GM18858 (cell line): ENCODE measurements around the gene ACE.

Source experiments
- ATAC-seq: cut with Tn5 transposase; IDR thresholded peaks from one replicate; pipeline ENCODE4 v1.9.1; 2021; ENCODE audit not compliant: unreplicated experiment

Gene ACE

DNA sequence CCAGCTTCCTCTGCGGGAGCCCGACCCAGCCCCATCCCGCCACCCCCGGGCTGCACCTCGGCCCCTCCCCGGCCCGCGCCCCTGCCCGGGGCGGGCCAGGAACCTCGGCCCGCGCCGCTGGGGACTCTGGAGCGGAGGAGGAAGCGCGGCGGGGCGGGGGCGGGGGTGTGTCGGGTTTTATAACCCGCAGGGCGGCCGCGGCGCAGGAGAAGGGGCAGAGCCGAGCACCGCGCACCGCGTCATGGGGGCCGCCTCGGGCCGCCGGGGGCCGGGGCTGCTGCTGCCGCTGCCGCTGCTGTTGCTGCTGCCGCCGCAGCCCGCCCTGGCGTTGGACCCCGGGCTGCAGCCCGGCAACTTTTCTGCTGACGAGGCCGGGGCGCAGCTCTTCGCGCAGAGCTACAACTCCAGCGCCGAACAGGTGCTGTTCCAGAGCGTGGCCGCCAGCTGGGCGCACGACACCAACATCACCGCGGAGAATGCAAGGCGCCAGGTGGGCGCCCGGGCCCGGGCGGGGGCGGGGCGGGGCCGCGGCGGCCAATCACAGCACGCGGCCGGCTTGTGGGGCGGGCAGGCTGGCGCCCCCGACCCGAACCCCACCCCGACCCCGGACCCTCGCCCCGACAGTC is at the start of gene ACE:
Gene ACE (plus strand): TSS at position 208 of the 626 bp plus-strand sequence. CDS start 34 bp downstream, at position 242.
- ATAC-seq: no peak

DNA sequence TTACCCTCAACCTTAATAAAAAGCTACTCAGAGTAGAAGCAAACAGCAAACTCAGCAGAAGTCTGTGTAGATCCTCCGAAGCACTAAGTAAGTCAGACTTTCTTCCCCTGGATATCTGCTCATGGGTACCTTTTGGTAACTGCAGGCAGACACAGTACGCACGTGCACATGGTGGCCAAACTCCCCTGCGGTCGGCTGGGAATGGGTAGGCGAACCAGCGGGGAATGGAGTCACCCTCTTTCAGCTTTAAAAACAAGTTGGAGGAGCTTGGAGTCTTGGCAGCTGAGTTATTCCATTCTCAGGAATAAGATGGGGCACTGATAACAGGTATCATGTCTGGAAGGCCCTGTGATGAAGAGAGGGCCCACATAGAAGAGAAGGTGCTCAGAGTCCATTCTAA is 47.1 kb upstream of the ACE start:
- no peak for ATAC-seq

DNA sequence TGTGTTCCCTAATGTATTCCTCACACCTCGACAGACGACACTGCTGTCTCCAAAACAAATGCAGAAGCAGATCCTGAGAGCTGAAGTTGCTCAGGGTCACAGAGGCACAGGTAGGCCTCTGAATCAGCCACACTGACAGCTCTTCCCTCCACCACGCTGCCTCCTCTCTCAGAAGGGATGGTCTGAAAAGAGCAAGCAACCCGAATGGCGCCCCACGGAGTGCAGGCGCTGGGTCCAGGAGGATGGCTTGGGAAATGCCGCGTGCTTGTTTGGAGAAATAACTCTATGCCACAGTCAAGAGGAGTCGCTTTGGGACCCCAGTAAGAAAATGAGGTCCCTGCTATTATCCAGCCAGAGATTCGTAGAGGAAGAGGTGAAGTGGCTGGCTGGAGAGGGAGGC is 46.6 kb upstream of the ACE start:
- no peak for ATAC-seq

DNA sequence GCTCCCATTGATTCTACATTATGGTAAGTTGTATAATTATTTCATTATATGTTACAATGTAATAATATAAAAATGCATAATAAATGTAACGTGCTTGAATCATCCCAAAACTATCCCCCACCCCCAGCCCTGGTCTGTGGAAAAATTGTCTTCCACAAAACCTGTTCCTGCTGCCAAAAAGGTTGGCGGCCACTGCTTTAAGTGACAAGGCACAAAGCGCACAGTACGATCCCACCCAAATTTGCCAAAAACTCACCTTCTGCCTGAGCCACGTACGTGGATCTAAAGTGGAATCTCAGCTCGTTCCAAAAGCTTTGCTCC is 45.3 kb upstream of the ACE start:
- no peak for ATAC-seq

DNA sequence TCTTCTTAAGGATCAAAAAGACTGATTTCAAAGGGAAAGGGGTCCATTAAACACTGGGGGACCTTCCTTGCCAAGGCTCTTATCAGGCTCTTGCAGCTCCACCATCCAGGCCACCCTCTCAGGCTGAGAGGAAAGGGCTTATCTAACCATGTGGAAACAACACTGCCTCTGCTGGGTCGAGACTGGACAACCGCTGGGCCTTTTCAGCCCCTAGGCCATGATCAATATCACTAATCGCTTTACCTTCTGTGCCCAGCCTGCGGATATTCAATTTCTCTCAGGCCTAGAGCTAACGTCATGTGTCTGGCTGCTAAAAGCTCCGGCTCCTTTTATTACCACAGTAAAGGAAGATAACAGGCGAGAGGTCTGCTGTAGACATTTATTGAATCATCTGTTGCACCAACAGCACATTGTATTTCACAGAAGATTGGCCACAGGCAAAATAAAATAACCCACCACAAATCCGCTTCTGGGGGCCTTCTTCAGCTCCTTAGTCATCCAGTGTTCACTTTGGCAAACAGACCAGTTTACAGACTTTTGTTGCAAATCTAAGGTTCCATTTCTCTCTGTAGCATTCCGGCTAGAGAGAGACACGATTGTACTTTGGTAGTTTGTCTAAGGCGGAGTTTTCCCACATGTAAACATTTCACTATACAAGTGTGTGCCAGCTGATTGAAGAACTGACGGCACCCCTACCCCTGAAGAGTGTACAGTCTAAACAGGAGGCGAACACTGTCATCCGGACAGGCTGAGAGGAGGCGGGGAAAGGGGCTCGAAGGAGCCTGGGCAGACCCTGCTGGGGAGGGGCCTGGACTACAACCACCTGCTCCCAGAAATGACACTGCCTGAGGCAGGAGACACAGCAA is 44.7 kb upstream of the ACE start:
- ATAC-seq: no peak

DNA sequence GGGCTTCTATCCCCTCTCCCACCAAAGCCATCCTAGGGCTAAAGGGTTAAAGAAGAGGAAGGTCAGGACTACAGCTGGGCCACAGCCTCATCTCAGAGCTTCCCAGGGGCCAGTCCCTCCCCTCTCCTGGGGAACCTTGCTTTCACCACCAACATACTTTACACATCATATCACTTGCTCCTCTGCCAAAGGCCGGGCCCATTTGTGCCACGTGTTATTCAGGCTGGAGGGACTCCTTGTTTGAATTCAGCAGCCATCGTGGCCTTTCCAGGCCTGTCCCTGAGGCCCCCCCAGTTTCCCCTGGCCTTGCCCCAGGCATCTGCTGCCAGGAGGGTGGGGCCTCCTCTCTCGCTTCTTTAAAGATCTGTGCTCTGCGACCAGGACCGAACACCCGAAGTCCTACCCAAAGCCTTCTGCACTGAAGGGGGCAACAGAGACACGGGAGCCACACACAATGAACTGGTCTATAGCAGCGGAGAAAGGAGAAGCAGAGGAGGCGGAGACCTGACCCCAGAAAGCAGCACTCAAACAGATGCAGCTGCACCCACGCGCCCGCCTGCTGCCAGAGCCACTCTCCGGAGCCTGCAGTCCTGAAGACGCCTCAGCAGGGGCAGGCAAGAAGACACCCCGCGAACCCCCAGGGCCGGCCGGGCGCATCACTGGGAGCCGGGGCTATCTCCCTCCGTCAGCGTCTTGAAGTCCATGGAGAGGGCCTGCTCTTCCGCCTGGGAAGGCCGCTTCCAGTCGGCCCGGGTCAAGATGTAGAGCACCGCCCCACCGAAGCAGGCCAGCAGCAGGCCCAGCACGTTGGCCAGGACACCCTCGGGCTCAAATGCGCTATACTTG is 42.9 kb upstream of the ACE start:
- no peak for ATAC-seq

DNA sequence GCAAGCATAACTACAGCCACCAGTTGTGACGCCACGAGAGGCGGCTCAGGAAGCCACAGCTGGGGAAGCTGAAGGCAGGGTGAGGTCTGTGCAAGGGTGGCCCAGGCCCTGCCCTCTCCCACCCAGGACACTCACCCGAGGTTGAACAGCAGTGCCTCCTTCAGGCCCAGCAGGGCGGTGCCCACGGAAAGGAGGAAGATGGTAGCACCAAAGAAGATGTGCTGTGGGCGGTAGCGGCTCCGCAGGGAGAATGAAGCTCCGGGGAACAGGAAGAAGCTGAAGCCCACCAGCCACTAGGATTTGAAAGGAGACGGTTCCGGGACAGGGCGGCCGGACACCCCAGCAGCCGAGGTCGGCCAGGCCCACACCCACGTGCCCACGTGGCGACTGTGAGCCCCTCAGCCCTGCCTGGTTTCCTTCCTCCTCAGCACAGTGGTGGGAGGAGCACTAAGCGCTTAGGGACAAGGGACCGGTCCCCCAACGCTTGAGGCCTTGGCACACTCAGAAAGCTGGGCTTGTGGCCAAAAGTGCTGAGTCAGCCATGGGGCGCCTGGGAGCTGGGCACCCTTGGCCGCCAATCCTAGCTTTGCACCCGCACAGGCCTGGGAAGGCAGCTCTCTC is 41.8 kb upstream of the ACE start:
- ATAC-seq: no peak

DNA sequence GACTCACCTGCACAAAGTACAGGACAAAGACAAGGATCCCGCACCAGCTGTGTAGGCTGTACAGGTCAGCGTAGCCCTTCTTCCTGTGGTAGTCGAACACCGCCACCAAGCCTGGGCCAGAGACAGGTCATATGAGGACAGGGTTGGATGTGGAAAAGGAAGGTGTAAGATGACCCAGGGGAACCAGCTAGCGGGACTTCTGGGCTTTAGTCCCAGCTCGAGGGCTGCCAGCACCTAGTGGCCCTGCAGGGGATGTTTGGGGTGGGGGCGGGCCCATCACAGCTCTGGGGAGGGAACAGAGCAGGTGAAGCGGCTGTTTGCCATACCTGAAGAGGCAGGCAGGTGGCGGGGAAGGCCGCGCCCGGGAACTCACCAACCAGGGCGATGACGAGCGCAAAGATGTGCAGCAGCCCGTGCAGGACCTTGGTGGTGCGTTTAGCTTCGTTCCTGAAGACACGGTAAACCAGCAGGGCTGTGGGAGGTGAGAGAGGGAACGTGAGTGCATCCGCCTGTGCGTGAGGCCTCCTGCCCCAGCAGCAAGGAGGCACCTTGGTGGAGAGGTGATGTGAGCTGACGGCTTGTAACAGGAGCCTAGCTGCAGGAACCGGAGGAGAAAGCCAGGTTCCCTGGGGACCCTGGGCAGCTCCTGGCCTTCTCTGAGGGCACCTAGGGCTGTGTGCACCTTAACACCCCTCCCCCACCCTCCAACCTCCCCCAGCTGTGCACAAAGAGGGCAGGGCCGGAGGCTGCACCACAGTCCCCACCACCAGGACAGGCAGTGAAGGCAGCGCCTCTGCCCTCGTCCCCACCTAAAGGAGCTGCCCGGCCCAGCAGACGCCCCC is 41.0 kb upstream of the ACE start:
- no peak for ATAC-seq

DNA sequence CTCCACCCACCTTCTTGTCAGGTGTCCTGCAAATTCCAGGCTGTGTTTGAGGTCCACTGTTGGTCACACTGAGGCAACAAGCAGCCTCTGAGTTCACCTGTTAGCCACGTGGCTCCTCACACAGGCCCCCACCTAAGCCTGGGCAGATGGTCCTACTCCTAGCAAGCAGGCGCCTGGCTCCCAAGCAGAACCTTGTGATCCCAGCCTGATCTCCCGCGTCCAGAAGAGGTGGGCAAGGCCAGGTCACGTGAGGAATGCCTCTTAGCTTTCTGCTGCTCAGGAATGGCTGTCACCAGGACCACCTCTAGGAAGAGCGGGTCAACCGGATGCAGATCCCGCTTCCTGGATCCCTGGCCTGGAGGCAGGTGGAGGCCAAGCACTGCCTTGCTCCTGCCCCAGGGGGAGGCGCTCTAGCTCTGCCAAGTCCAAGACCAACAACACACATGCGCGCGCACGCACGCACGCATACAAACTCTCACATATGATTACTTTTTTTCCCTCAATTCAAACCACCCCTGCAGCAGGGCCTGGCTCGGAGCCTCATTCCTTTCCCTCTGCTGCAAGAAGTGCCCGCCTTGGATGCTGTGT is 40.2 kb upstream of the ACE start:
- no peak for ATAC-seq

DNA sequence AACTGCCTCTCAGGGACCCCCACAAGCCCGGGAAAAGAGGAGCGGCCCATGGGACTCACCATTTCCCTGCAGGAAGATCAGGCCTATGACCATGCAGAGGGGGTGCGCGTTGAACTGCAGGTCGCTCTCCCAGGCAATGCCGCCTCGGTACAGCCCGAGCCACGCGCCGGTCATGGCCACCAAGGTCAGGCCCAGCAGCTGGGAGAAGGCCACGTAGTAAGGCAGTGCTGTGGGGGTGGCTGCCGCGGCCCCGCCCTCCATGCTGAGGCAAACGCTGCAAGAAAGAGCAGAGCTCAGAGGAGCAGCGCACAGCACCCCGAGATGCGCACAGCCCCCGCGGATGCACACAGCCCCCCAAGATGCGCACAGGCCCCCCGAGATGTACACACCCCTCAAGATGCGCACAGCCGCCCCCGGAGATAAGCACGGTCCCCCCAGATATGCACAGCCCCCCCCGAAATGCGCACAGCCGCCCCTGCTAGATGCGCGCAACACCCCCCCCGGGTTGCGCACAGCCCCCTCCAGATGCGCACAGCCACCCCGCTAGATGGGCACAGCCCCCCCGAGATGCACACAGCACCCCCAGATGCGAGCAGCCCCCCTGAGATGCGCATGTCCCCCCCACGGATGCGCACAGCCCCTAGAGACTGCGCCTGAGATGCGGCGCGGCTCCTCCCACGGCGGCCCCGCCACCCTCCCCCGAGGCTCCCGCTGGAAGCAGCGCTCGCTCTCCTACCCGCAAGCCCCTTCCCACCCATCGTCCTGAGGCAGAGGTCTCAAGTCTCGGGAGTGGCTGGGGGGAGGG is 39.4 kb upstream of the ACE start:
- no peak for ATAC-seq

DNA sequence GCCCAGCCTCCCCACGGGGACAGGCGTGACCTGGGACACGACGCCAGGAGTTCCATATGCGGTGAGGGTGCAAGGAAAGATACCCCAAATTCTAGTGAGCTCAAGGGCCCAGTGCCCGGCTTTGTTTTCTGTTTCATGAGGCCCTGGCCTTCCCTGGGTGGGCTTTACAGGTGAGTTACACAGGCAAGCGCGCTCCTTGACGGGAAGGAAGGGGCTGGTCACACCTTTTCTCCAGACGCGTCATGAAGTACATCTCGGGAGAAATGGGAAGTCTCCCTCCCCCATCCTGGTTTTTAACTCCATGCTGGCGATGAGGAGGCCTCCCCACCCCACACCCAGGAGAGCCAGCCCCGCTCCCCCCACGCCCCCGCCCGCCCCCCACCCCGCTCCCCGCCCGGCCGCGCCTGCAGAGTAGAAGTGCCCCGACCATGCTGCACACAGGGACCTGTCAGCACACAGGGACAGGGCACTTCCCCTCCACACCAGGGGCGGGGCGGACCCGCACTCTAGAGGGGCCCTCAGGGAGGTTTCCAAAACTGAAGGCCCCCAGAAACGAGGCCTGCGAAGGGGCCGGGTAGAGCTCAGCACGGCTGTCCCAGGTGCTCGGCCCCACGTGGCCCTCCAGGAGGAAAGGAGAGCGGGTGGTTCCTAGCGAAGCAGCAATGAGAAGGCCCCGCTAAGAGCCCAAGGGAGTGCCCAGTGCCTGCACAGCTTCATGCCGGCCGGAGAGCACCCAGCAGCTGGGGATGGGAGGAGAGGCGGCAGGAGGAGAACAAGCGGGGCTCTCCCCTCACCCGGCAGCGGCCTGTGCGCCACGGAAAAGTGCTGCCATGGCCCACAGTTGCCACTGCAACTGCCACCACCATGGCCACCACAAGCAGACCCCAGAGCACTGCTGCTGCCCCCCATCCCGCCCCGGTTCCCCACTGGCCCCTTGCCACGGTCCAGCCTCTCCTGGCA is 38.5 kb upstream of the ACE start:
- no peak for ATAC-seq

DNA sequence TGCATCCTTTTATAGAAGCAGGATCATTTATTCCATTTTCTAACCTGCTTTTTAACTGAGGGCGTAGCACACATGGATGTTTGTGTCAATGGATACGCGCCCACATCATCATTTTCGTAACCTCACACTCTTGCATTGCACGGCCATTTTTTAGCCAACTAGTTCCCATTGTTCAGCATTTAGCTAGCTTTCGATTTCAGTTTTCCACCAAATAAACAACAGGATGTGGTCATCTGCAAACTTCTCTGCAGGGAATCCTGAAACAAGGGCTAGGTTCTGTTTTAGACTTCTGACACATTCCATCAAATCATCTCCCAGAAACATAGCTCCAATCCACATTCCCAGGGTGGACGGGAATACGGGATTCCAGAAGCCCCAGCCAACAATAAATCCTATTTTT is 37.2 kb upstream of the ACE start:
- ATAC-seq: no peak

DNA sequence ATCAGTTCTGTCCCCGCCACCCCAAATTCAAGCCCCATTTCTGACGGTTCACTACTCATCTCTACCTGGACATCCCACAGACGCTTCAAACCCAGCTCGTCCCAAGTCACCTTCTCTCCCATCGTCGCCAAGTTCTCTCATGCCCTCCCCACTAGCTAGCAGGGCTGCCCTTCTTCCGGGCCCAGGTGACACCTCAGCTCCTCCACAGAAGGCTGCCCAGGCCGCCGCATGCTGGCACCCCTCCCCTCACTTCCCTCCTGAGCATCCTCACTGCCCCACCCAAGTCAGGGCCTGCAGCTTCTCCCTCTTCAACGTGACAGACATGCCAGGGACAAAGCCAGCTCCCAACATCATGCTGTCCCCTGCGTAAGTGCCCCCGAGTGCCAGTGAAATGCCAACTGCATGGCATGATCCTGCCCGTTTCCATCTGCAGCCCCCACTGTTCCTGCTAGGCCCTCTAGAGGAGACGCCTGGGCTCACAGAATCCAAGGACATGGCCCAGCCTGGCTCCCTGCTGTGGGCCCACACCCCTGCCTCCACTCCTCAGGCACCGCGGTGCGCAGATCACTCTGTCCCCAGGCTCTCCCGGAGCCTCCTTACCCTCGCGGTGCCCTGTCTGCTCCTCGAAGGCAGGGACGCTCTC is 36.6 kb upstream of the ACE start:
- no peak for ATAC-seq

DNA sequence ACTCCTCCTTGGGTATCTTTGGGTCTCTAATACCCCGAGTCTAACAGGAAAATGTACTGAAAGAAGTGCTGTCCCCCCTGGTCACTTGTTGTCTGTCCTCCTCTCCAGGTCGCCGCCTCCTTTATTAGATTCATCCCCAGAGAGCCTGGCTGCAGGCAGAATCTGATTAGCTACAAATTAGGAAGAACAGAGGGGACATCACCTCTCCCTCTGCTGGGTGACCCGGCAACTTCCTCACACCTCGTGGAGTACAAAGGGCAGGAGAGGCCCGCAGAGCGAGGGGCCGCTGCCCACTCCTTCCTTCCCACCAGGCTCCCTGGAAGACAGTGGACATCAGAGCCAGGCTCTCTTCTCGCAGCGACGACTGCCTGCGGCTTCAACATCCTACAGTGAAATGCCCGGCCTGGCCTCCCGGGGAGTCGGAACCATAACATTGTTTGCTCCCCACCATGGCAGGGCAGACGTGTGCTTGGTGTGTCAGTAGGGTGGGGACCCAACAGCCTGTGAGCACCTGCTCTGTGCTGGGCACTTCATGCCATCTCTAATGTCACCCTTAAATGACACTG is 36.0 kb upstream of the ACE start:
- ATAC-seq: no peak

DNA sequence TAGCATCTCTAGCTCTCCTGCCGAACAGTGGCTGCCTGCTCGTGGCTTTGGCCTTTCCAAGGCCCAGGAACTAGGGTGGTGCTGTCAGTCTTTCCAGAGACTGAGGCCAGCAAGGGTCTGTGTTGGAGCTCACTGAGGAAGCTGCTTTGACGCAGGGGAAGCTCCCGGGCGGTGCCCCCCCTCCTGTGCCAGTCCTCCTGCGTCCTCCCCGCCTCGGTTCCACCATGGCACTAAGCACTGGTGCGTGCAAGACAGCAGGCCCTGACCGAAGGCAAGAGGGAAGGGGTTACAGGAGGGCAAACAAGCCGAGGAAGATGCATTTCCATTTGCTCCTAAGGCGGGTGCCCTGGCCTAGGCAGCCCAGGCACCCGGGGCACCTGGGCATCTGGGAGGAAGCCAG is 35.2 kb upstream of the ACE start:
- ATAC-seq: no peak

DNA sequence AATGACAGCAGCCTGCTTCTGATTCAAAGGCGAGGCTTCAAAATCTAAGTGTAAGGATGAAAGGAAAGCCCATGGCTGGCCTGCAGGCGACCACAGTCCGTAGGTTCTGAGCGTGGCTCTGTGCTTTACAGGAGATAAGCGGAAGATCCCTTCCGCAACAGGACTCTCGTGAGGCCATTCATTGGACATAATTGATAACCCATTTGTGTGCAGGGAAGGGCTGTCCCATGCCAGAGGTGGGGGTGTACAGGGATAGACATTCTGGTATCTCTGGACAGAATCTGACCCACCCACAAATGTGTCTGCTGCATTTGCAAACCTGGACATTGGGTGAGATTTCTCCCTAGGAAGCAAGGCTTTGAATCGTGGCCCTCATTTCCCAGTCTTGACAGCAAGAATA is 34.8 kb upstream of the ACE start:
- ATAC-seq: no peak

DNA sequence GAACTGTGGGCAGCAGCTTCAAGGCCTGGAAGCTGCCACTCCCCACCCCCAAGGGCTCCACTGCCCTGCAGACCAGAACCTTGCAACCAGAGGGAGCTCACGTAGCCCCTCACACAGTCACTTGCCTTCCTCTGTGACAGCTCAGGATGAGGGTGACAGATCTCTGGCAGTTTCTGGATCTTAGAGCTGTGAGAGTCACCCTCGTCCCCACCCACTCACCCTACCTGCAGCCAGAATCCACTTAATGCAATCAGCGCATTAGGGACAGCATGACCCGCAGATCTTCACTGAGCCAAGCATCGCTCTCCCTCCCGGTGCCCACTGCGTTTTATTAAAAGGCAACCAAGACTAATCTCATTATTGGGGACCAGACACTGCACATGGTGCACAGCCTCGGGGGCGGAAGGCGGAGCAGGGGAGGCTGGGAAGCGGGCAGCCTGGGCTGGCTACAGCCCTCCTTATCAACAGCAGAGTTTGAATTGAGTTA is 34.3 kb upstream of the ACE start:
- no peak for ATAC-seq
